GM12874 (cell line): ENCODE results near the gene TSPAN11.

ENCODE experiments used
- TF ChIP-seq, protein P1 (sequence below): IDR thresholded peaks from 2 replicates; pipeline ENCODE4 v1.5.1; 2011; ENCODE audit warnings: low read depth, mild to moderate bottlenecking, control low read depth, low read length, moderate library complexity; ENCODE audit not compliant: insufficient read depth

The TSPAN11 gene

GRCh38 chr12:30905463-30906009 lies 21.0 kb upstream of the TSPAN11 start:
- TF ChIP-seq, protein P1, sequence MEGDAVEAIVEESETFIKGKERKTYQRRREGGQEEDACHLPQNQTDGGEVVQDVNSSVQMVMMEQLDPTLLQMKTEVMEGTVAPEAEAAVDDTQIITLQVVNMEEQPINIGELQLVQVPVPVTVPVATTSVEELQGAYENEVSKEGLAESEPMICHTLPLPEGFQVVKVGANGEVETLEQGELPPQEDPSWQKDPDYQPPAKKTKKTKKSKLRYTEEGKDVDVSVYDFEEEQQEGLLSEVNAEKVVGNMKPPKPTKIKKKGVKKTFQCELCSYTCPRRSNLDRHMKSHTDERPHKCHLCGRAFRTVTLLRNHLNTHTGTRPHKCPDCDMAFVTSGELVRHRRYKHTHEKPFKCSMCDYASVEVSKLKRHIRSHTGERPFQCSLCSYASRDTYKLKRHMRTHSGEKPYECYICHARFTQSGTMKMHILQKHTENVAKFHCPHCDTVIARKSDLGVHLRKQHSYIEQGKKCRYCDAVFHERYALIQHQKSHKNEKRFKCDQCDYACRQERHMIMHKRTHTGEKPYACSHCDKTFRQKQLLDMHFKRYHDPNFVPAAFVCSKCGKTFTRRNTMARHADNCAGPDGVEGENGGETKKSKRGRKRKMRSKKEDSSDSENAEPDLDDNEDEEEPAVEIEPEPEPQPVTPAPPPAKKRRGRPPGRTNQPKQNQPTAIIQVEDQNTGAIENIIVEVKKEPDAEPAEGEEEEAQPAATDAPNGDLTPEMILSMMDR = no peak

- TF ChIP-seq, protein P1 = no peak
These were observed 18.3 kb upstream of the TSPAN11 start for GRCh38 chr12:30908076-30908721.

DNA sequence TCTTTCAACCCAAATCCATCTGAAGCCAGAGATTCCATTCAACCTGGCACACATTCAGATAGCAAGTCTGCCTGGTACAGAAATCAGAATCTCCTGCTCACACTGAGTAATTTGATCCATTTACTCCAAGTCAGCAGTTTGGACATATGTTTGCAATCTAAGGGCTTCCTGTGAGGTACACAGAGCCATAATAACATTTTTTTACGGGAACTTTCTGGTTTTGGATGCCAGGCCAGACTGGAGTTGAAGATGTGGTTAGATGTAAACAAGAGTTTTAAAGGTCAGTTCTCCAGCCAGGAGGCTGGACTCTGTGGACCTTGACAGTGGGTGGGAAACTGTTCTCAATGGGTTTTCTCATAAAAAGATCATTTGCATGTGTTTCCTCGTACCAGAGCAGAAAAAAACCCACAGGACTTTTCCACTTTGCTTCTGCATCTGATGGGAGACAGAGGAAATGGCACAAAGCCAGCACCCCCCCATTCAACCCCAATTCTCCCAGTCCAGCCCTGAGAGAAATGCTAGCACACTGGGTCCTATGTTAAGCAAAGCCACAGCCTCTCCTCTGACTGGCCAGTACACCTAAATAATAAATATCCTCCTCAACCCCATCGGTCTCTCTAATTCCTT lies 17.7 kb upstream of the TSPAN11 start:
- TF ChIP-seq, protein P1 = no peak

- TF ChIP-seq, protein P1 = no peak
These were observed 17.1 kb upstream of the TSPAN11 start for GRCh38 chr12:30909349-30910037.

DNA sequence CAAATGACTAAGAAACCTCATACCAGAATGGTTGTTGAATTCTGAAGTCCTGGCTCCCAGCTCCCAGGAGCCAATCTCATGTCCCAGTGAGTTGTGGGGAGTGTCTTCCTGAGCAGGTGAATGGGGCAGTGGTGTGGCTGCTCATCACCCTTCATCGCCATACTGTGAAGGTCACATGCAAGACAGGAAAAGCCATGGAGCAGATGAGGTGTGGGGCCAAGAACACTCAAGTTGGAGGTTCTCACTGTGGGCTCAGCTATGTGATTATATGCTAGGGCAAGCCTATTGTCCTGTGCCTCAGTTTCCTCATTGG lies 16.6 kb upstream of the TSPAN11 start:
- TF ChIP-seq, protein P1 = no peak

GRCh38 chr12:30911207-30911606 lies 15.3 kb upstream of the TSPAN11 start:
- TF ChIP-seq, protein P1 = no peak

DNA sequence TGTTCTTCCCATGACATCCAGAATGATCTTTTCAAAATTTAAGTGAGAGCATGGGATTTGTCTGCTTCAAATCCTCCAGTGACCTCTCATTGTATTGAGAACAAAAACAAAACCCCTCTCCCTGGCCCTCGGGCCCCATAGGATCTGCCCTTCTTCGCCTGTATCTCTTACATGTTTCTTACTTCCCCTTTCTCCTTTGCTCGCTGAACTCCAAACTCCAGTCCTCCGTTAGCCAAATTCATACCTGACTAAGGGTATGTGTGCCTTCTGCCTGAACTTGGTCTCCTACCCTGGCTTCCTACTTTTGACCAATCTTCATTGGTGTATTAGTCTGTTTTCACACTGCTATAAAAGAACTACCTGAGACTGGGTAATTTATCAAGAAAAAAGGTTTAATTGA lies 13.2 kb upstream of the TSPAN11 start:
- TF ChIP-seq, protein P1 = no peak
